ENCODE data around the gene TOX3.

The TOX3 gene

GRCh38 chr16:52439750-52440149 lies 107.2 kb downstream of the TOX3 start:
- H3K9ac ChIP-seq (ENCODE audit: low read depth, low read length, poor library complexity): peak overlapping the region; percentile 64
- no peak overlapping the region for H3K4me2 ChIP-seq (ENCODE audit: insufficient read depth, low read length, poor library complexity, severe bottlenecking)
- peaks cover 3% of the 10 kb centered on the region for H3K79me1 ChIP-seq (ENCODE audit: low read depth, low read length)
- no peak overlapping the region for H3K14ac ChIP-seq (ENCODE audit: low read length)
- peak overlapping the region; percentile 29 for H3K23ac ChIP-seq (ENCODE audit: low read depth, low read length, poor library complexity)
- no peak overlapping the region for H2BK15ac ChIP-seq (ENCODE audit: low read length)
- peak overlapping the region; percentile 50 for H3K27ac ChIP-seq (replicated peaks; ENCODE audit: low read length)
- H2BK120ac ChIP-seq (ENCODE audit: low read depth, low read length): no peak overlapping the region
- H2BK12ac ChIP-seq (ENCODE audit: low read length): no peak overlapping the region
- H3K4me3 ChIP-seq (ENCODE audit: low read length in 2 of 2): no peak overlapping the region
- peaks cover 25 to 78% of the 10 kb centered on the region in 2 donors for H3K36me3 ChIP-seq (replicated peaks in 1 of 2; ENCODE audit: control insufficient read depth in 2 of 2, insufficient read depth in 2 of 2, low read length in 2 of 2)
- no peak overlapping the region for H4K91ac ChIP-seq (ENCODE audit: low read depth, low read length, poor library complexity)
- WGBS, 2 donors (ENCODE audit: extremely low coverage in 2 of 2, insufficient read length in 2 of 2, insufficient replicate concordance in 1 of 2): no CpG with 5 or more reads among the region's 5 CpGs
- no peak overlapping the region for H3K18ac ChIP-seq (ENCODE audit: low read length)
- no peak overlapping the region for H2BK5ac ChIP-seq (ENCODE audit: low read length)
- no peaks in the 10 kb centered on the region for H3K27me3 ChIP-seq (ENCODE audit: control insufficient read depth in 3 of 3, insufficient read depth in 3 of 3, low read depth in 1 of 3, low read length in 3 of 3)
- no peak overlapping the region for H4K8ac ChIP-seq (ENCODE audit: low read depth, low read length)
- no peak overlapping the region for H2AK5ac ChIP-seq (ENCODE audit: low read depth, low read length)
- peaks cover 7 to 16% of the 10 kb centered on the region in 2 donors for H3K4me1 ChIP-seq (ENCODE audit: control insufficient read depth in 2 of 2, insufficient read depth in 1 of 2, low read depth in 1 of 2, low read length in 2 of 2)
- no peak overlapping the region for H3K4ac ChIP-seq (ENCODE audit: low read length)
- H2AFZ ChIP-seq (ENCODE audit: low read length): no peak overlapping the region
- DNase-seq (ENCODE audit: low spot score): no peak
- peaks cover 4 to 11% of the 10 kb centered on the region in 2 donors for H3K9me3 ChIP-seq (replicated peaks in 1 of 2; ENCODE audit: control insufficient read depth in 2 of 2, insufficient read depth in 1 of 2, low read depth in 1 of 2, low read length in 2 of 2)

GRCh38 chr16:52439171-52439701 lies 107.7 kb downstream of the TOX3 start:
- H3K18ac ChIP-seq (ENCODE audit: low read length): peak overlapping the region; percentile 5
- no peak overlapping the region for H3K4me3 ChIP-seq (ENCODE audit: low read length in 2 of 2)
- H3K27ac ChIP-seq (replicated peaks; ENCODE audit: low read length): no peak overlapping the region
- peaks cover 3% of the 10 kb centered on the region for H3K79me1 ChIP-seq (ENCODE audit: low read depth, low read length)
- peaks cover 24 to 73% of the 10 kb centered on the region in 2 donors for H3K36me3 ChIP-seq (replicated peaks in 1 of 2; ENCODE audit: control insufficient read depth in 2 of 2, insufficient read depth in 2 of 2, low read length in 2 of 2)
- peak overlapping the region; percentile 64 for H3K9ac ChIP-seq (ENCODE audit: low read depth, low read length, poor library complexity)
- no peak overlapping the region for H3K4me2 ChIP-seq (ENCODE audit: insufficient read depth, low read length, poor library complexity, severe bottlenecking)
- H2AK5ac ChIP-seq (ENCODE audit: low read depth, low read length): no peak overlapping the region
- no peak overlapping the region for H2BK5ac ChIP-seq (ENCODE audit: low read length)
- WGBS, 2 donors (ENCODE audit: extremely low coverage in 2 of 2, insufficient read length in 2 of 2, insufficient replicate concordance in 1 of 2): no CpG with 5 or more reads among the region's 11 CpGs
- no peak overlapping the region for H3K14ac ChIP-seq (ENCODE audit: low read length)
- peaks cover 7 to 16% of the 10 kb centered on the region in 2 donors for H3K4me1 ChIP-seq (ENCODE audit: control insufficient read depth in 2 of 2, insufficient read depth in 1 of 2, low read depth in 1 of 2, low read length in 2 of 2)
- H3K27me3 ChIP-seq (ENCODE audit: control insufficient read depth in 3 of 3, insufficient read depth in 3 of 3, low read depth in 1 of 3, low read length in 3 of 3): no peaks in the 10 kb centered on the region
- H2BK12ac ChIP-seq (ENCODE audit: low read length): no peak overlapping the region
- H2BK120ac ChIP-seq (ENCODE audit: low read depth, low read length): no peak overlapping the region
- H2BK15ac ChIP-seq (ENCODE audit: low read length): no peak overlapping the region
- H3K4ac ChIP-seq (ENCODE audit: low read length): no peak overlapping the region
- H3K23ac ChIP-seq (ENCODE audit: low read depth, low read length, poor library complexity): peak overlapping the region; percentile 29
- no peak overlapping the region for H4K8ac ChIP-seq (ENCODE audit: low read depth, low read length)
- H4K91ac ChIP-seq (ENCODE audit: low read depth, low read length, poor library complexity): no peak overlapping the region
- H2AFZ ChIP-seq (ENCODE audit: low read length): no peak overlapping the region
- H3K9me3 ChIP-seq (replicated peaks in 1 of 2; ENCODE audit: control insufficient read depth in 2 of 2, insufficient read depth in 1 of 2, low read depth in 1 of 2, low read length in 2 of 2): peaks cover 4 to 11% of the 10 kb centered on the region in 2 donors
- DNase-seq (ENCODE audit: low spot score): no peak

- H3K18ac ChIP-seq (ENCODE audit: low read length): no peak overlapping the region
- H3K4ac ChIP-seq (ENCODE audit: low read length): no peak overlapping the region
- H2AK5ac ChIP-seq (ENCODE audit: low read depth, low read length): no peak overlapping the region
- H3K27me3 ChIP-seq (ENCODE audit: control insufficient read depth in 3 of 3, insufficient read depth in 3 of 3, low read depth in 1 of 3, low read length in 3 of 3): no peaks in the 10 kb centered on the region
- H3K4me2 ChIP-seq (ENCODE audit: insufficient read depth, low read length, poor library complexity, severe bottlenecking): no peak overlapping the region
- no CpG with 5 or more reads among the region's 4 CpGs for WGBS, 2 donors (ENCODE audit: extremely low coverage in 2 of 2, insufficient read length in 2 of 2, insufficient replicate concordance in 1 of 2)
- peaks cover 4 to 11% of the 10 kb centered on the region in 2 donors for H3K9me3 ChIP-seq (replicated peaks in 1 of 2; ENCODE audit: control insufficient read depth in 2 of 2, insufficient read depth in 1 of 2, low read depth in 1 of 2, low read length in 2 of 2)
- peaks cover 3% of the 10 kb centered on the region for H3K79me1 ChIP-seq (ENCODE audit: low read depth, low read length)
- H4K91ac ChIP-seq (ENCODE audit: low read depth, low read length, poor library complexity): no peak overlapping the region
- H3K4me1 ChIP-seq (ENCODE audit: control insufficient read depth in 2 of 2, insufficient read depth in 1 of 2, low read depth in 1 of 2, low read length in 2 of 2): peaks cover 7 to 16% of the 10 kb centered on the region in 2 donors
- peaks cover 20 to 54% of the 10 kb centered on the region in 2 donors for H3K36me3 ChIP-seq (replicated peaks in 1 of 2; ENCODE audit: control insufficient read depth in 2 of 2, insufficient read depth in 2 of 2, low read length in 2 of 2)
- H3K4me3 ChIP-seq (ENCODE audit: low read length in 2 of 2): no peak overlapping the region
- no peak overlapping the region for H3K9ac ChIP-seq (ENCODE audit: low read depth, low read length, poor library complexity)
- H3K23ac ChIP-seq (ENCODE audit: low read depth, low read length, poor library complexity): no peak overlapping the region
- no peak overlapping the region for H2BK15ac ChIP-seq (ENCODE audit: low read length)
- H4K8ac ChIP-seq (ENCODE audit: low read depth, low read length): no peak overlapping the region
- H2BK120ac ChIP-seq (ENCODE audit: low read depth, low read length): no peak overlapping the region
- no peak overlapping the region for H2BK5ac ChIP-seq (ENCODE audit: low read length)
- H2BK12ac ChIP-seq (ENCODE audit: low read length): no peak overlapping the region
- no peak overlapping the region for H2AFZ ChIP-seq (ENCODE audit: low read length)
- DNase-seq (ENCODE audit: low spot score): no peak
- H3K27ac ChIP-seq (replicated peaks; ENCODE audit: low read length): no peak overlapping the region
- H3K14ac ChIP-seq (ENCODE audit: low read length): no peak overlapping the region
These were observed 109.7 kb downstream of the TOX3 start for GRCh38 chr16:52437277-52437670.

- H3K23ac ChIP-seq (ENCODE audit: low read depth, low read length, poor library complexity): no peak overlapping the region
- H3K9ac ChIP-seq (ENCODE audit: low read depth, low read length, poor library complexity): no peak overlapping the region
- H3K4me1 ChIP-seq (ENCODE audit: control insufficient read depth in 2 of 2, insufficient read depth in 1 of 2, low read depth in 1 of 2, low read length in 2 of 2): peaks cover 7 to 16% of the 10 kb centered on the region in 2 donors
- peaks cover 4 to 11% of the 10 kb centered on the region in 2 donors for H3K9me3 ChIP-seq (replicated peaks in 1 of 2; ENCODE audit: control insufficient read depth in 2 of 2, insufficient read depth in 1 of 2, low read depth in 1 of 2, low read length in 2 of 2)
- no peak overlapping the region for H3K27ac ChIP-seq (replicated peaks; ENCODE audit: low read length)
- H3K79me1 ChIP-seq (ENCODE audit: low read depth, low read length): peaks cover 3% of the 10 kb centered on the region
- H3K18ac ChIP-seq (ENCODE audit: low read length): no peak overlapping the region
- H2BK5ac ChIP-seq (ENCODE audit: low read length): no peak overlapping the region
- H2BK12ac ChIP-seq (ENCODE audit: low read length): no peak overlapping the region
- WGBS, 2 donors (ENCODE audit: extremely low coverage in 2 of 2, insufficient read length in 2 of 2, insufficient replicate concordance in 1 of 2): no CpG with 5 or more reads among the region's 2 CpGs
- no peak overlapping the region for H3K4me3 ChIP-seq (ENCODE audit: low read length in 2 of 2)
- H3K4me2 ChIP-seq (ENCODE audit: insufficient read depth, low read length, poor library complexity, severe bottlenecking): no peak overlapping the region
- no peak overlapping the region for H2AFZ ChIP-seq (ENCODE audit: low read length)
- no peak for DNase-seq (ENCODE audit: low spot score)
- H2AK5ac ChIP-seq (ENCODE audit: low read depth, low read length): no peak overlapping the region
- no peak overlapping the region for H3K14ac ChIP-seq (ENCODE audit: low read length)
- no peak overlapping the region for H2BK15ac ChIP-seq (ENCODE audit: low read length)
- no peaks in the 10 kb centered on the region for H3K27me3 ChIP-seq (ENCODE audit: control insufficient read depth in 3 of 3, insufficient read depth in 3 of 3, low read depth in 1 of 3, low read length in 3 of 3)
- H2BK120ac ChIP-seq (ENCODE audit: low read depth, low read length): no peak overlapping the region
- no peak overlapping the region for H4K8ac ChIP-seq (ENCODE audit: low read depth, low read length)
- H3K36me3 ChIP-seq (replicated peaks in 1 of 2; ENCODE audit: control insufficient read depth in 2 of 2, insufficient read depth in 2 of 2, low read length in 2 of 2): peaks cover 15 to 47% of the 10 kb centered on the region in 2 donors
- no peak overlapping the region for H4K91ac ChIP-seq (ENCODE audit: low read depth, low read length, poor library complexity)
- H3K4ac ChIP-seq (ENCODE audit: low read length): no peak overlapping the region
These were observed 110.3 kb downstream of the TOX3 start for GRCh38 chr16:52436339-52437276.

Measured in neuronal stem cell (in vitro differentiated cells).